ENCODE measurements around the gene SHC1.

DNA sequence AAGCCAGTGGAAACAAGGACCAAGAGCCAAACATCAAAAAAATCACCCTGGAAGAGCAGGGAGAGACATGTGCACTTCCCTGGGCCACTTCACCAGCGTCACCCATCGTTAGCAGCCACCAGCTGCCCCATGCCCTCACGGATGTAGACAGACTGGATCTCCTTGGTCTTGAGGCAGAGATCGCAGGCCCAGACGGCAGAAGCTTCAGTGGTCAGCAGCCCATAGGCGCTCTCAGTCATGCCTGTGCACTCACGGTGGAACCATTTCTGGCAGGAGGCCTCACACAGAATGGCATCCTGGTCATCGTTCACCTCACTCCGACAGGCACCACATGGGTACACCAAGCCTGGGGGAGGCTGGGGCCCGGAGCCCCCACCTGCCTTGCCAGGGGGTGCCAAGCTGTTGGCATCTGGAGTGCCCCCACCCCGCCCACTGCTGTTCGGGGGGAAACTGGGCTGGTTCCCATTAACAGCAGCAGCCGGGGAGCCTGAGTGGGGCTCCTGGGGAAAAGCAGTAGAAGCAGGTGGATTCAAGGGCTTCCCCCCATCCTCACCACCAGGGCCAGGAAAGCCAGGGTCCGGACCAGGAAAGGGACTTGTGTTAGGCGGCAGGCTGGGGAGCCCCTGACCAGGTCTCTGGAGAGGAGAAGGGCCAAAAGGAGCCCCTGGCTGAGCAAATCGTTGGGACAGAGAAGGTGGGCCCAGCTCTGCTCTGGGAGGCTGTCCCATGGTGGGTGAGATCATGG, 11.7 kb downstream of the SHC1 start:
- TF ChIP-seq POLR2A (IDR thresholded peaks at IDR 0.05; ENCODE audit: low read depth, low read length): no peak
- no peak for TF ChIP-seq POLR2AphosphoS5 (IDR thresholded peaks at IDR 0.05; ENCODE audit: low read depth, low read length)
